GM18502 (cell line): ENCODE results near the gene TTLL5.

ENCODE experiments used
- ATAC-seq: cut with Tn5 transposase; IDR thresholded peaks from one replicate; pipeline ENCODE4 v1.9.1; 2021; ENCODE audit warnings: mild to moderate bottlenecking; ENCODE audit not compliant: unreplicated experiment, poor library complexity

Gene TTLL5

GRCh38 chr14:75928690-75929181, 267.7 kb downstream of the TTLL5 start:
- no peak for ATAC-seq

GRCh38 chr14:75933712-75934296, 272.8 kb downstream of the TTLL5 start:
- no peak for ATAC-seq

- no peak for ATAC-seq
Observed at GRCh38 chr14:75934998-75935628, 274.1 kb downstream of the TTLL5 start.

- ATAC-seq, result no peak
Observed at GRCh38 chr14:75939200-75939599, 278.2 kb downstream of the TTLL5 start.

- no peak for ATAC-seq
Observed at GRCh38 chr14:75941030-75941429, 280.0 kb downstream of the TTLL5 start.

- ATAC-seq, result no peak
Observed at GRCh38 chr14:75944607-75945241, 283.7 kb downstream of the TTLL5 start.

GRCh38 chr14:75946785-75947184, 285.7 kb downstream of the TTLL5 start:
- ATAC-seq, result no peak

- ATAC-seq, result no peak
Observed at GRCh38 chr14:75952489-75952888, 291.4 kb downstream of the TTLL5 start.

- ATAC-seq, result no peak
Observed at GRCh38 chr14:75959031-75959430, 298.0 kb downstream of the TTLL5 start.

- peak; percentile 78 for ATAC-seq
Observed at GRCh38 chr14:75960231-75960630, 299.2 kb downstream of the TTLL5 start.

- no peak for ATAC-seq
Observed at GRCh38 chr14:75961662-75962061, 300.6 kb downstream of the TTLL5 start.

GRCh38 chr14:75967866-75968265, 306.8 kb downstream of the TTLL5 start:
- ATAC-seq, result no peak

GRCh38 chr14:75968456-75968855, 307.4 kb downstream of the TTLL5 start:
- ATAC-seq, result no peak

- ATAC-seq, result no peak
Observed at GRCh38 chr14:75969126-75969525, 308.1 kb downstream of the TTLL5 start.

- ATAC-seq, result no peak
Observed at GRCh38 chr14:75969891-75970290, 308.8 kb downstream of the TTLL5 start.

- ATAC-seq, result no peak
Observed at GRCh38 chr14:75970989-75971388, 309.9 kb downstream of the TTLL5 start.

GRCh38 chr14:75971509-75971908, 310.5 kb downstream of the TTLL5 start:
- ATAC-seq, result no peak

GRCh38 chr14:75972801-75973421, 311.9 kb downstream of the TTLL5 start:
- no peak for ATAC-seq

GRCh38 chr14:75976826-75977581, 316.0 kb downstream of the TTLL5 start:
- ATAC-seq, result no peak

- ATAC-seq, result no peak
Observed at GRCh38 chr14:75977582-75977943, 316.5 kb downstream of the TTLL5 start.
